Measurements from ENCODE around the gene TTYH2.

- no peak for TF ChIP-seq CTCF (IDR thresholded peaks at IDR 0.05)
- TF ChIP-seq POLR2A (IDR thresholded peaks at IDR 0.05) = no peak
These were observed 42.4 kb upstream of the TTYH2 start for GRCh38 chr17:74170924-74171323.
